NCI-H2196 (cell line): ENCODE measurements around the gene DEFB124.
"Not testable (repeated sequence)": the region's sequence is repeated elsewhere in the genome, so short reads cannot be mapped to it uniquely, and the experiment has no call there.

ENCODE experiments used
- DNase-seq: peaks from one replicate; lab custom pipeline; 2025; ENCODE audit not compliant: unreplicated experiment; lab: John Stamatoyannopoulos, UW

The DEFB124 gene

DNA sequence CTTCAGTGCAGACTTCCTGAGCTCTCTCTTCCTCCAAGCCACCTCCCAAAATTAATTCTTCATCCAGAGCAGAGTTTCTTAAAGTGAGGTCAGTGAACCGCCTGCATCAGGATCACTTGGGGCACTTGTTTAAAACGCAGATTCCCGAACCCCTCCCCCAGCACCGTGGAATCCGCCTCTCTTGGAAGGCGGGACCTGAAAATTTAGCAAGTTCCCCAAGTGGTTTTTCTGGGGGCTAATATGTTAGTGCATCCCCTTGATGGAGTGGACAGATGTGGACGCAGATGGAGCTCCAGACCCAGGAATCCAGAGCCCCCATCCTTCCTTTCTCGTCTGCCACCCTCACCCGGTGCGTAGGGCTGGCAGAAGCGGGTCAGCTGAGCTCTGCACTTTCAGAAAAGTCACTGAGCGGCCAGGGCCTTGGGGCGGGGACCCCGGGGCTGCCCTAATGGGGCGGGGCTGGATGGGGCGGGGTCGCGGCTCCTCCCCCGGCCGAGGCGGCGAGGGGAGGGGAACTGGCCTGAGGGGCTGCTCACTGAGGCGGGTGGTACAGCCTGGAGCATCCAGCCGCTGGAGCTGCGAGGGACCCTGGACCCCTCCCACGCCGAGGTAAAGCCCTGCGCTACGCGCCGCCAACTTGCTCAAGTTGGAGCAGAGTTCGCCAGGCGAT lies at the start of gene DEFB124, which contains the start of gene REM1:
Gene DEFB124, minus strand, starts transcription at position 370 of the 670 bp plus-strand sequence. CDS start 2,114 bp downstream, outside the sequence.
Gene REM1, plus strand, starts transcription at position 531 of the 670 bp plus-strand sequence. CDS start 1,158 bp downstream, outside the sequence.
- DNase-seq: no peak

DNA sequence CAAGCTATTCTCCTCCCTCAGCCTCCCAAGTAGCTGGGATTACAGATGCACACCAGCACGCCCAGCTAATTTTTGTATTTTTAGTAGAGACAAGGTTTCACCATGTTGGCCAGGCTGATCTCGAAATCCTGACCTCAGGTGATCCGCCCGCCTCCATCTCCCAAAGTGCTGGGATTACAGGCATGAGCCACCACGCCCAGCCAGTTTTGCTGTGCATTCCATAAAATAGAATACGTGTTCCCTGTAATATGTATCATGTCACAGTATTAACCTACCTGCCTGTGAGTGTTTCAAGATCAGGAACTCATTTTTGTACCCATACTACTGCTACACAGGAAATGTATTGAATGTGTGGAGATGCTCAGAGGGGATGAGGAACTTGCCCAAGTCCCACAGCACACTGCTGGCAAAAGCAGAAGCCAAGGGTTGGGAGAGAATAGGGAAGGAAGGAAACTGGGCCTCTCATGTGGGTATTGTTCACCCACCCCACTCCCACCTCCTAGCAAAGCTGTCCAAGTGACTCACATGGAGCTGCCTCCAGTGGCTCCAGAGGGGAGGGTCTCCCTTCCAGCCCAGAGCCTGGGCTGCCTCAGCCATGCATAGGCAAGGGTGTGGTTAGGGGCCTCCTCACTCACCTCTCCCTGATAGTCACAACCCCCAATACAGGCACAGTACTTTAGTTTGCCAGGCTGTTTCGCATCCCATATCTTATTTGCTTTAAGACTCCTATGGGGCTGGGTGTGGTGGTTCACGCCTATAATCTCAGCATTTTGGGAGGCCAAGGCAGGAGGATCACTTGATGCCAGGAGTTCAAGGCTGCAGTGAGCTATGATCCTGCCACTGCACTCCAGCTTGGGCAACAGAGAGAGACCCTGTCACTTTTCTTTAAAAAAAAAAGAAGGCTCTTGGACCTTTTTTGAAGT lies 48.7 kb upstream of the DEFB124 start:
- no peak for DNase-seq

DNA sequence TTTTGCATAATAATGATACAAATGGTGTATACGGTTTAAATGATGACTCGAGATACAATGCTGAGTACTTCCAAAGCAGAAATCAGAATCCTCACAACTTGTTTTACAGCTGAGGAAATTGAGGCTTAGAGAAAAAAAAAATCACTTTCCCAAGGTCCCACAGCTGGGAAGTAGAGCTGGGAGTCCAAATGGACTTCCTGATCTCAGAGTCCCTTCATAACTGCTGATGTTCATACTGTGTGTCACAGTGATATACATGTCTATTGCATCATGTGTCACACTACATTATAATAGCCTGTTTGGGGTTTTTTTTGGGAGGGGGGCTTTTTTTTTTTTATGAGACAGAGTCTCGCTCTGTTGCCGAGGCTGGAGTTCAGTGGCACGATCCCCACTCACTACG lies 47.8 kb upstream of the DEFB124 start:
- DNase-seq: no peak

- not testable (repeated sequence) for DNase-seq
These were observed 46.3 kb upstream of the DEFB124 start for GRCh38 chr20:31521267-31521666.

DNA sequence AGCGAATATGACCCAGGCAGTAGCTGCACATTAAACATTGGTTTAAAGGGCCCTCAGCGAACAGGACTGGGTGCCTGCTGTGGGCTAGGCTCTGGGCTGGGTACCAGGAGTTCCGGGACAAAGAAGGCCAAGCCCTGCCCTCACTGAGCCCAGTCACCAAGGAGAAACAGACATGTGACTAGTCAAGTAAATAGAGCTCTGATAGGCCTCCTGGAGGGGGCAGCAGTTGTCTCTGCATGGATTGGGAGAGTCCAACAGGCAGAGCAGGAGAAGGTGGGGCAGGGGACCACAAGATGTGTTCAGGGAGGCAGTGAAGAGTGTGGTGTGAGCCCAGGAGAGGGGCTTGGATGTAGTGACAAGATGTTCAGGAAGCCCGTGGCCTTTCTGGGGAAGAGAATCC lies 42.4 kb upstream of the DEFB124 start:
- DNase-seq: peak; percentile 10

DNA sequence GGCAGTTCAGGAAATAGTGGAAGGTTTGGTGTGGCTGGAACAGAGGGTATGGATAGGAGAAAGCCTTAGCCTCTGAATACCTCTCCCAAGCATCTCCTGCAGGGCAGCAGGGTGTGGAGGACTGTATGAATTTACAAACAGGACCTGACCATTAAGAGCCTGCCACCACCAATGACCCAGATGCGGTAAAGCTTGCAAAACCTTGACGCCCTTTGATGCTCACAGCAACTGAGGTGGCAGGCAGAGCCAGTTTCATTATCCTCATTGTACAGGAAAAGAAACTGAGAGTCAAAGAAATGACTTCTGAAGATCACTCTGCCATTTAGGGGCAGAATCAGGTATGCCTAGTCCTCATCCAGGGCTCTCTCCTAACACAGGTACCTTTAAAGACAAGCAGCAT lies 41.7 kb upstream of the DEFB124 start:
- no peak for DNase-seq

DNA sequence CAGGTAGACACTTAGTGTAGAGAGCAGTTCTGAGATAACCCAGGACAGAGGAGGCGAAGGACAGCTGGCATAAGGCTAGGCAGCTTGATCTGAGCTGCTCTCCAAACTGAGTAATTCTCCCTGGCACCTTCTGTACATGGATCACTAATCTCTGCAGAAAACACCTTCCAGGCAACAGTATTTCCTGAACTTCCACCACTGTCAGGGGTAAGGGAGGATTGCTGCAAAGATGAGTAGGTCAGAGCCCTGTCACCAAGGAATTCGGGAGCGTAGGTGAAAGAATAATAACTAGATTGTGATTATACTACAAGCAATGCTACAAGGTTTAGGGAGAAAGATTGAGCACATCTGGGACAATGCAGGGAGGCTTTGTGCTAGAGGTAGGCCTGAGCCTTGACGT lies 41.2 kb upstream of the DEFB124 start:
- no peak for DNase-seq

DNA sequence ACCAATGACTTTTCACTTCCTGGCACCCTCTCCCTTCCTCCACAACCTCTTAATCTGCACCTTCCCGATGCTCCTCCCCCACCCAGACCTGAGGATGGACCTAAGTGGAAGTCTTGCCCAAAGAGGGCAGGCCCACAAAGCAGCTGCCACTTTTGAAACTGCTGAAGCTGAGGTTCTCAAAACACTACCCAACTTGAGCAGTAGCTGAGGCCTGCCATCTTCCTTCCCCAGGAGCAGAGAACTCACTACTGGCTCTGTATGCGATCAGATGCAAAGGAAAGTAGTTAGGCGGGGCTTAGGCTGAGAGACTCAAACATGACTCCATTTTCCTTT lies 40.8 kb upstream of the DEFB124 start:
- DNase-seq: no peak

- no peak for DNase-seq
These were observed 40.3 kb upstream of the DEFB124 start for GRCh38 chr20:31515072-31515774.

GRCh38 chr20:31514154-31515071 lies 39.5 kb upstream of the DEFB124 start, which contains the start of gene HM13:
TSS of gene HM13 (plus strand) at chr20:31514442. CDS start at chr20:31514552, 110 bp downstream.
- peak; percentile 97 for DNase-seq

DNA sequence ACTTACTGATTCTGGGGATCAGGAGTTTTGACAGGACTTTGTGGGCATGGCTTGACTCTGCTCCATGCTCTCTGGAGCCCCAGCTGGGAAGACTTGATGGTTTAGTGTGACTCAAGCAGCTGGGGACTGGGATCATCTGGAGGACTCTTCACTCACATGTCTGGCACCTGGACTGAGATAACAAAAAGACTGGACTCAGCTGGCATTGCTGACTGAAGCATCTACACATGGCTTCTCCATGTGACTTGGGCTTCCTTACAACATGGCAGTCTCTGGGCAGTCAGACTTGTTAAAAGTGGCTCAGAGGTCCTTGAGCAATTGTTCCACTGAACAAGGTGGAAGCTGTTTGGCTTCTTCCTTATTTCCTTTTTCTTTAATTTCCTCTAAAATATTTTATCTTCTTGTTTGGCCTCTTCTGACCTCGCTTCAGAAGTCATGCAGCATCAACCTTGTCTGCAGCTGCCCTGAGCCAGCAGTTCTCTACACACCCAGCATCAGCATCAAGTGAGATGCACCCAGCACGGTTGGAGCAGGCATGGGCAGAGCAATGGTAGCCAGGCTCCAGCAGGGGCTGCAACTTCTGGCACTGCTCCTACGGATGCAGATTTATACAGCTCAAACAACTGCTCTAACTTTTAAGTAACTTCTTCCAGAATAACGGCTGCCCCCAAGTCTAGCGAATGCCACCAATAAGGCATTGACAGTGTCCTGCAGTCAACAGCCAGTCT lies 33.8 kb upstream of the DEFB124 start:
- DNase-seq: no peak

GRCh38 chr20:31505903-31506302 lies 31.0 kb upstream of the DEFB124 start:
- DNase-seq: no peak

DNA sequence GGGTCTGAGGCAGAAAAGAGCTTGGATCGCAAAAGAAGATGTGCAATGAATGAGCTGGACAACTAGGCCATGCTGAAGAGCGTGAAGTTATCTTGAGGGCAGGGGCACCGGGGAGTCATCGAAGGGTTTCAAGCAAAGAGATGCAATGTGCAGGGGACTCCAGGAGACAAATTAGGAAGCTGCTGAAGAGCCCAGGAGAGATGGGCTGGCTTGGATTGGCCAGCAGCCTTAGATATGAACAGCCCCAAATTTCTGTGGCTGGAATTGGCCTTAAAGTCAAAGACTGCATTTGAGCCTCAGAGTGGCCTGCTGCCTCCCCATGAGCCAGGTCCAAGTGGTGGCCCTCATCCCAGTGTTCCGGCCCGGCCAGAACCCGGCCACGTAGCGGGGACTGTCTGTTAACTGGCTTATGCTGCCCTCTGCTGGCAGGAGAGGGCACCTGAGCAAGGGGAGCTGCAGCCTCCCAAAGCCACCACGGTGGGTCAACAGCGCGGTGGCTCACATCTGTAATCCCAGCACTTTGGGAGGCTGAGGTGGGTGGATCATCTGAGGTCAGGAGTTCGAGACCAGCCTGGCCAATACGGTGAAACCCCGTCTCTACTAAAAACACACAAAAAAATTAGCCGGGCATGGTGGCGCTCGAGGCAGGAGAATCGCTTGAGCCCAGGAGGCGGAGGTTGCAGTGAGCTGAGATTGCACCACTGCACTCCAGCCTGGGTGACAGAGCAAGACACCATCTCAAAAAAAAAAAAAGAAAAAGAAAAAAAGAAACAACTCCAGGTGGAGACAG lies 28.2 kb upstream of the DEFB124 start:
- DNase-seq: peak; percentile 87

- DNase-seq: no peak
These were observed 25.6 kb upstream of the DEFB124 start for GRCh38 chr20:31500527-31500926.

- DNase-seq: peak; percentile 8
These were observed 23.1 kb upstream of the DEFB124 start for GRCh38 chr20:31497838-31498540.

GRCh38 chr20:31496761-31497295 lies 21.9 kb upstream of the DEFB124 start:
- DNase-seq: no peak

GRCh38 chr20:31494131-31494530 lies 19.2 kb upstream of the DEFB124 start:
- DNase-seq: no peak

GRCh38 chr20:31490752-31491151 lies 15.8 kb upstream of the DEFB124 start:
- no peak for DNase-seq
